ENCODE measurements around the gene COL18A1. TPM values are rescaled to one million over a fixed set of nuclear protein-coding genes. Genes with fewer than 3 reads are reported as not detected.

Gene COL18A1
- total and polyA plus RNA-seq, 2 of the 8 experiments (the other 6 are each of a cell fraction or from before 2014, with no cell fraction given): 145 to 201 TPM

- H3K18ac ChIP-seq (ENCODE audit: extremely low read depth, low read length): no peak overlapping the region
- H4K8ac ChIP-seq (ENCODE audit: extremely low read depth, insufficient read depth, low read length): no peak overlapping the region
- POLR2A ChIA-PET (ENCODE audit: partially characterized antibody): interaction anchor here (1.7 kb wide), 1 partner anchor 8 kb away, joined by 7 read pairs; no protein-coding TSS in a partner anchor
- H3K56ac ChIP-seq (replicated peaks; ENCODE audit: insufficient read length, low read depth, low read length): no peak overlapping the region
- no peak overlapping the region for H2BK12ac ChIP-seq (ENCODE audit: low read depth, low read length)
- CTCF ChIA-PET (ENCODE audit: partially characterized antibody): interaction anchor here (1.9 kb wide), 1 partner anchor 15 kb away, joined by 7 read pairs; no protein-coding TSS in a partner anchor
- H2AFZ ChIP-seq (ENCODE audit: low read length): no peak overlapping the region
- no peak for FAIRE-seq
- H3K4ac ChIP-seq (replicated peaks; ENCODE audit: insufficient read length, low read depth, low read length): no peak overlapping the region
- H3K27me3 ChIP-seq (replicated peaks in 1 of 4; ENCODE audit: control insufficient read depth in 3 of 4, extremely low read depth in 1 of 4, insufficient read depth in 3 of 4, low read length in 3 of 4): no peaks in the 10 kb centered on the region
- H3K36me3 ChIP-seq (ENCODE audit: control insufficient read depth in 2 of 4, insufficient read depth in 4 of 4, low read length in 3 of 4): peaks cover 9 to 55% (median 30%) of the 10 kb centered on the region in 4 experiments
- DNase-seq (ENCODE audit: low read depth in 1 of 2, low spot score in 2 of 2): no peak
- no peak overlapping the region for H2BK15ac ChIP-seq (ENCODE audit: low read length)
- no peak overlapping the region for H2AK5ac ChIP-seq (ENCODE audit: low read depth, low read length)
- no peak overlapping the region for H2BK20ac ChIP-seq (ENCODE audit: low read length)
- peaks cover under 1% of the 10 kb centered on the region; the same call in 1 of the 2 replicates for H3K23me2 ChIP-seq (ENCODE audit: low read depth, low read length)
- H3K27ac ChIP-seq (ENCODE audit: low read depth, low read length): no peak overlapping the region
- H3K79me2 ChIP-seq (ENCODE audit: control insufficient read depth in 1 of 2, insufficient read depth in 2 of 2, low read length in 2 of 2): no peaks in the 10 kb centered on the region
- H3K79me1 ChIP-seq (ENCODE audit: low read depth, low read length): peaks cover 1% of the 10 kb centered on the region; the same call in 1 of the 2 replicates
- H4K91ac ChIP-seq (replicated peaks; ENCODE audit: insufficient read length, low read length): peak overlapping the region; percentile 31
- no peak overlapping the region for H3K23ac ChIP-seq (ENCODE audit: insufficient read length)
- H3K4me3 ChIP-seq (ENCODE audit: extremely low read depth in 1 of 4, insufficient read depth in 2 of 4, low read depth in 3 of 4, low read length in 4 of 4): no peak overlapping the region
- H3K4me1 ChIP-seq (replicated peaks in 1 of 4; ENCODE audit: control insufficient read depth in 3 of 4, insufficient read depth in 4 of 4, low read length in 3 of 4): peaks cover 0 to 16% (median 11%) of the 10 kb centered on the region in 4 experiments; a peak in 5 of 7 replicates
- peaks cover under 1 to 20% of the 10 kb centered on the region in 2 experiments for H4K20me1 ChIP-seq (replicated peaks in 1 of 2; ENCODE audit: control insufficient read depth in 1 of 2, insufficient read depth in 2 of 2, low read length in 2 of 2)
- H2BK120ac ChIP-seq (replicated peaks; ENCODE audit: low read depth, low read length): no peak overlapping the region
- peak overlapping the region; percentile 8; the same call in 1 of the 2 replicates for H2BK5ac ChIP-seq (ENCODE audit: low read depth, low read length)
- no peaks in the 10 kb centered on the region; a peak in 1 of 4 replicates for H3K9me3 ChIP-seq (ENCODE audit: insufficient read depth in 2 of 2, low read depth in 1 of 2, low read length in 1 of 2)
- no peak overlapping the region for H4K5ac ChIP-seq (ENCODE audit: insufficient read length, low read depth, low read length)
- TF ChIP-seq POLR2AphosphoS5 (IDR thresholded peaks at IDR 0.05; ENCODE audit: low read depth, low read length): 0 out of 2 replicates have a peak, but pooled peaks have one; percentile 24
- no peak for TF ChIP-seq ASH2L (IDR thresholded peaks at IDR 0.05; ENCODE audit: low read length)
- TF ChIP-seq TEAD4 (IDR thresholded peaks at IDR 0.05; ENCODE audit: low read depth, low read length): no peak
- no peak overlapping the region for H3K4me2 ChIP-seq (ENCODE audit: insufficient read depth in 1 of 2, low read depth in 2 of 2, low read length in 2 of 2)
- WGBS, 2 experiments (ENCODE audit: extremely low coverage in 1 of 2, insufficient coverage in 1 of 2, insufficient read length in 1 of 2, insufficient replicate concordance in 2 of 2, low coverage in 1 of 2, low lambda C conversion rate in 2 of 2, missing lambda C conversion rate in 1 of 2): 95% methylated on average over 6 of the region's 6 CpGs; no CpG with 5 or more reads in 1 of the 2 experiments
- H3K14ac ChIP-seq (ENCODE audit: insufficient read length): no peak overlapping the region
- H3K9ac ChIP-seq (replicated peaks in 1 of 4; ENCODE audit: extremely low read depth in 1 of 4, low read depth in 3 of 4, low read length in 3 of 4): no peak overlapping the region
Observed at GRCh38 chr21:45484318-45484717, 79.4 kb downstream of the COL18A1 start.

Data from H1 (cell line).